ENCODE results near the gene MYO1C.

DNA sequence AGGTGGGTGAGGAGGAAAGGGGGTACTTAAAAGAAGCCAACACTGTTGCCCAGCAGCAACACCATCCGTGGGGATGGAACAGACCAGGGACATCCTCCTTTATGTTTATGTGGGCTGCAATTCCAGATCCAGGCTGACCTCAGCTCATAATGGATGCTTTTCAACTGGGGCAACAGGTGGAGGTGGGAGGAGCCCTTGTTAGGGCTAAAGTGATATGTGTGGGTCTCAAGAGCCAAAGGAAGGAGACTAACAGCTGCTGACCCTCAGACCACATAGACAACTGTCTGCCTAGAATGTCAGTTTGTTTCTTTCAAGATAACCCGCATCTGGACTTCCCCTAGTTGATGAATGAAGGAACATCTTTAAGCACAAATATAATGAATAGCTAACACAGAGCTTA is 25.9 kb upstream of the MYO1C start:
- TF ChIP-seq, protein P1, sequence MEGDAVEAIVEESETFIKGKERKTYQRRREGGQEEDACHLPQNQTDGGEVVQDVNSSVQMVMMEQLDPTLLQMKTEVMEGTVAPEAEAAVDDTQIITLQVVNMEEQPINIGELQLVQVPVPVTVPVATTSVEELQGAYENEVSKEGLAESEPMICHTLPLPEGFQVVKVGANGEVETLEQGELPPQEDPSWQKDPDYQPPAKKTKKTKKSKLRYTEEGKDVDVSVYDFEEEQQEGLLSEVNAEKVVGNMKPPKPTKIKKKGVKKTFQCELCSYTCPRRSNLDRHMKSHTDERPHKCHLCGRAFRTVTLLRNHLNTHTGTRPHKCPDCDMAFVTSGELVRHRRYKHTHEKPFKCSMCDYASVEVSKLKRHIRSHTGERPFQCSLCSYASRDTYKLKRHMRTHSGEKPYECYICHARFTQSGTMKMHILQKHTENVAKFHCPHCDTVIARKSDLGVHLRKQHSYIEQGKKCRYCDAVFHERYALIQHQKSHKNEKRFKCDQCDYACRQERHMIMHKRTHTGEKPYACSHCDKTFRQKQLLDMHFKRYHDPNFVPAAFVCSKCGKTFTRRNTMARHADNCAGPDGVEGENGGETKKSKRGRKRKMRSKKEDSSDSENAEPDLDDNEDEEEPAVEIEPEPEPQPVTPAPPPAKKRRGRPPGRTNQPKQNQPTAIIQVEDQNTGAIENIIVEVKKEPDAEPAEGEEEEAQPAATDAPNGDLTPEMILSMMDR (IDR thresholded peaks at IDR 0.05; ENCODE audit: low read length), result no peak
- no peak for TF ChIP-seq EZH2 (IDR thresholded peaks at IDR 0.05; ENCODE audit: borderline replicate concordance, low read length)
